WERI-Rb-1 (cell line): ENCODE data around the gene ANKS1A.

Experiments used
- DNase-seq: peaks from one replicate; pipeline ENCODE4 v3.0.0-alpha.2; 2020
- H3K27ac ChIP-seq: fragments of 250-450 bp; sonication (Bioruptor Pico); 2 replicates; pipeline ENCODE4 v1.5.1; 2020; ENCODE audit warnings: mild to moderate bottlenecking, moderate library complexity
- H3K27me3 ChIP-seq: fragments of 250-450 bp; sonication (Bioruptor Pico); 2 replicates; pipeline ENCODE4 v1.5.1; 2021; ENCODE audit warnings: mild to moderate bottlenecking, low read depth, moderate library complexity; ENCODE audit not compliant: insufficient read depth, severe bottlenecking
- H3K36me3 ChIP-seq: fragments of 250-450 bp; sonication (Bioruptor Pico); 2 replicates; pipeline ENCODE4 v1.5.1; 2020; ENCODE audit warnings: mild to moderate bottlenecking, moderate library complexity
- H3K4me3 ChIP-seq: 2 replicates; pipeline ENCODE4 v1.5.1; 2011; ENCODE audit warnings: low read depth, mild to moderate bottlenecking, control low read depth, low read length
- H3K9me3 ChIP-seq: fragments of 250-450 bp; sonication (Bioruptor Pico); 2 replicates; pipeline ENCODE4 v1.5.1; 2021; ENCODE audit warnings: mild to moderate bottlenecking, moderate library complexity; ENCODE audit not compliant: severe bottlenecking
- TF ChIP-seq, protein P1 (sequence below): IDR thresholded peaks from 2 replicates; pipeline ENCODE4 v1.5.1; 2011; ENCODE audit warnings: low read depth, mild to moderate bottlenecking, control low read depth, inconsistent platforms, low read length

ANKS1A gene

DNA sequence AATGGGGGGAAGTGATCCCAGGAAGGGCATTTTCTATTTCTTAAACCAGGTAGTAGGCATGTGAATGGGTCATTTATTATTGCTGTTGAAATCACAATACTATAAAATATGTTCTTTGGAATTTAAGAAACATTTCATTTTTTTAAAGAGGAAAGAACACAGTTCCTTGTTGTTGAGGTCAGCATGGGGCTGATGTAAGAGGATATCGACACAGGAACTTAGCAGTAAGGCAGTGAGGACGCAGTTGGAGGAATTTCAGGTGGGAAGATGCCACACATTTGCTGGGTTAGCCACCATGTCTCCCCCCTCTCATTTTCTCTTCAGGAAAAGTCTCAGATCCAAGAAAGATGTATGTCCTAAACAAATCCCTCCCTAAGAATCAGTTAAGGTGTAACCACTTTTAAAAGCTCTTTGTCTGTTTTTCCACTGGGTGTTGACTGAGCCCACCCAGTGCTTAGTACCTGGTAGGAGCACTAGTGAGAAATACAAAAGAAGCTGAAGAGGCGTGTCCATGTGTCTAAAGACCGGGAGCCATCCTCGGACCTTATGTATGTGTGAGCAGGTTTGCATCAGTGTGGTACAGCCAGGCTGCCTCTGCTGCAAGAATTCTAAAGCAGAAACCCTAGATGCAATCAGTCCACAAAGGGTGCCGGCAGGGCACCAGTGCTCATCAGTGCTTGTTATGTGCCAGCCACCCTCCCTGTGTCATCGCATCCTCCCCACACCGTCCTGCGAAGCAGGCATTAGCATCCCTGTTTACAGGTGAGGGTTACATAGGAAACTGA is 153.2 kb downstream of the ANKS1A start:
- Histone ChIP-seq H3K9me3 (no peaks in the 10 kb centered on the region), H3K4me3 (no peak overlapping the region), H3K27ac (no peak overlapping the region), H3K36me3 (peaks cover 21% of the 10 kb centered on the region), H3K27me3 (no peaks in the 10 kb centered on the region)
- TF ChIP-seq, protein P1, sequence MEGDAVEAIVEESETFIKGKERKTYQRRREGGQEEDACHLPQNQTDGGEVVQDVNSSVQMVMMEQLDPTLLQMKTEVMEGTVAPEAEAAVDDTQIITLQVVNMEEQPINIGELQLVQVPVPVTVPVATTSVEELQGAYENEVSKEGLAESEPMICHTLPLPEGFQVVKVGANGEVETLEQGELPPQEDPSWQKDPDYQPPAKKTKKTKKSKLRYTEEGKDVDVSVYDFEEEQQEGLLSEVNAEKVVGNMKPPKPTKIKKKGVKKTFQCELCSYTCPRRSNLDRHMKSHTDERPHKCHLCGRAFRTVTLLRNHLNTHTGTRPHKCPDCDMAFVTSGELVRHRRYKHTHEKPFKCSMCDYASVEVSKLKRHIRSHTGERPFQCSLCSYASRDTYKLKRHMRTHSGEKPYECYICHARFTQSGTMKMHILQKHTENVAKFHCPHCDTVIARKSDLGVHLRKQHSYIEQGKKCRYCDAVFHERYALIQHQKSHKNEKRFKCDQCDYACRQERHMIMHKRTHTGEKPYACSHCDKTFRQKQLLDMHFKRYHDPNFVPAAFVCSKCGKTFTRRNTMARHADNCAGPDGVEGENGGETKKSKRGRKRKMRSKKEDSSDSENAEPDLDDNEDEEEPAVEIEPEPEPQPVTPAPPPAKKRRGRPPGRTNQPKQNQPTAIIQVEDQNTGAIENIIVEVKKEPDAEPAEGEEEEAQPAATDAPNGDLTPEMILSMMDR: no peak
- DNase-seq: no peak

- DNase-seq: no peak
Measured at GRCh38 chr6:35043381-35044130, 154.5 kb downstream of the ANKS1A start.

DNA sequence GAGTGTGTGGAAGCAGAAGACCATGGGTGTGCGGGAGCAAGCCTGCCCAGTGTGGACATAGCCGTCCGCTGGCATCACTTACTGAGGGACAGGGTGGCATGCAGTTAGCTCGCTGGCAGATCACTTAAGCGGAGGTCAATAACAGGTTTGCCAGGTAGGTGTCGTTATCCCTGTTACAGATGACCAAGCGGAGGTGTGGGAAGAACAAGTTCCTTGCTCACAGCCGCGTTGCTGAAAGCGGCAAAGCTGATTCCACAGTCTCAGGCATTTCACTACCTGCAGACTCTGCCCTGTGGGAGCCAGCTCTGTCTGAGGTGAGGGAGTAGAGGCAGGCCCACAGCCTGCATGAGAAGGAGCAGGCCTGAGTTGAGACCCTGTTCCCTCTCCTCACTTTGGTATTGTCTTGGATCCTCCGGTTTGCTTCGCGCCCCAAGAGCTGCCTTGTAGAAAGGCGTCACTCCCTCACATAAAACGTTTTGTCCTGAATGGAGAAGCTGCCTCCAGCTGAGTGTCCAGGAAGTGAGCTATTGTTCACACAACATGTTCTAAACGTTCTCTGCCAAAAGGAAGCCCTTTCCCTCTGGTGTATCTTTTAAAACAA is 155.2 kb downstream of the ANKS1A start:
- TF ChIP-seq, protein P1: no peak
- Histone ChIP-seq H3K9me3 (no peaks in the 10 kb centered on the region), H3K4me3 (no peak overlapping the region), H3K36me3 (peaks cover 15% of the 10 kb centered on the region), H3K27ac (no peak overlapping the region; the same call in 1 of the 2 replicates), H3K27me3 (no peaks in the 10 kb centered on the region)
- DNase-seq: no peak

More at GRCh38 chr6:35043381-35044130, 154.5 kb downstream of the ANKS1A start:
- peaks cover 18% of the 10 kb centered on the region for H3K36me3 ChIP-seq
- no peaks in the 10 kb centered on the region for H3K9me3 ChIP-seq
- H3K27me3 ChIP-seq: no peaks in the 10 kb centered on the region
- H3K4me3 ChIP-seq: no peak overlapping the region
- TF ChIP-seq, protein P1: no peak
- no peak overlapping the region for H3K27ac ChIP-seq

DNA sequence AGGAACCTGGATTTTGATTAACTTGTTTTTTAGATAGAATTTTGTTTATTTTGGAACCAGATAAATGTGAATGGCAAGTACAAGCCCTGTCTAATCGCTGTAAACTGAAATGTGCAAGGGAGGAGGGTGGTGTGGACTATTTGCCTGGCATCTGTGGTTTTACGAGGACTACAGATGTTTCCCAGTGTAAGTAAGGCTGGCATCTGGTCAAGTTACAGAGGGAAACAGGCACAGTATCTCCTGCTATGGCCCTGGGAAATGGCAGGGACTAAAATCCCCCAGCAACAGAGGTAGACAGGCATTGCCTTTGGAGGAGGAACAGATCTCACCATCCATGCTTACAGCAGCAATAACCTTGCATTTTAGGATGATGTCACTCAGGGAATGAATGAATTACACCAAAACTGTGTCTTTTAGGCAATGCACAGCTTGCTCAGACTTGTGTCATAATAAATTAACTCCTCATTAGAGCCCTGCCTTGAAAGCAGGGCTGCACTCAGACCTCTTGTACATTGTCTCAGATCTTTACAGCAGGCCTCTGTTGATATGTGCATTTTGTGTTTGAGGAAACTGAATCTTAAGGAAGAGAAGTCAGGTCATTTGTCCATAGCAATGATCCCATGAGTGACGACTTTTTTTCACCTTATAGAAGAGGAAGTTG is 155.8 kb downstream of the ANKS1A start:
- Histone ChIP-seq H3K4me3 (no peak overlapping the region), H3K9me3 (no peaks in the 10 kb centered on the region), H3K27me3 (no peaks in the 10 kb centered on the region), H3K36me3 (peaks cover 11% of the 10 kb centered on the region), H3K27ac (peak overlapping the region; percentile 97; the same call in 1 of the 2 replicates)
- DNase-seq: no peak
- TF ChIP-seq, protein P1: no peak

GRCh38 chr6:35046103-35046502 is 157.0 kb downstream of the ANKS1A start:
- H3K27ac ChIP-seq: peak overlapping the region; percentile 97
- no peak overlapping the region for H3K4me3 ChIP-seq
- TF ChIP-seq, protein P1: no peak

More at GRCh38 chr6:35046103-35046502, 157.0 kb downstream of the ANKS1A start:
- H3K36me3 ChIP-seq: peaks cover 6% of the 10 kb centered on the region
- H3K27me3 ChIP-seq: no peaks in the 10 kb centered on the region
- no peaks in the 10 kb centered on the region for H3K9me3 ChIP-seq
- no peak for DNase-seq
